IMR-90 (cell line): Measurements from ENCODE around the gene CNKSR3. TPM values are rescaled to one million over a fixed set of nuclear protein-coding genes. Genes with fewer than 3 reads are reported as not detected.

Experiments used
- ATAC-seq: fragments of 200-7000 bp; cut with Tn5 transposase; 2 replicates; pipeline ENCODE4 v1.9.1; 2020; ENCODE audit warnings: low read depth, mild to moderate bottlenecking, moderate library complexity
- BruUV-seq: library from RNA; stranded (reverse); fragments of 400-500 nt; replicated peaks from 2 replicates; lab custom pipeline; 2021; lab: Mats Ljungman, UMichigan
- CTCF ChIA-PET: fragments of 300-600 bp; formaldehyde crosslinking; extraction: SDS; loops from one replicate; lab custom pipeline; 2021; ENCODE audit warnings: antibody characterized with exemption; lab: Yijun Ruan, JAX
- POLR2A ChIA-PET: fragments of 300-600 bp; sonication (Branson Sonifier 250); formaldehyde crosslinking; loops from one replicate; lab custom pipeline; 2022; ENCODE audit warnings: antibody characterized with exemption; ENCODE audit not compliant: unreplicated experiment; lab: Charles Lee
- DNase-seq: peaks from one replicate; pipeline ENCODE4 v3.0.0; 2013
- H2AFZ ChIP-seq: replicated peaks from 2 replicates; pipeline ENCODE3; 2013; ENCODE audit warnings: low read length, mild to moderate bottlenecking; ENCODE audit not compliant: poor library complexity
- H2AK5ac ChIP-seq: 2 replicates; pipeline ENCODE4 v1.6.1; 2013; ENCODE audit warnings: low read depth, low read length, inconsistent platforms
- H2AK9ac ChIP-seq: replicated peaks from 2 replicates; pipeline ENCODE3; 2013; ENCODE audit warnings: mild to moderate bottlenecking, low read depth, low read length, moderate library complexity; ENCODE audit not compliant: poor library complexity
- H2BK120ac ChIP-seq: 2 replicates; pipeline ENCODE4 v1.6.1; 2013; ENCODE audit warnings: low read depth, low read length, inconsistent platforms
- H2BK15ac ChIP-seq: 3 replicates; pipeline ENCODE4 v1.6.1; 2013; ENCODE audit warnings: low read depth, low read length, inconsistent platforms
- H2BK20ac ChIP-seq: 2 replicates; pipeline ENCODE4 v1.6.1; 2013; ENCODE audit warnings: low read depth, mild to moderate bottlenecking, inconsistent platforms, low read length, moderate library complexity
- H2BK5ac ChIP-seq: 2 replicates; pipeline ENCODE4 v1.6.1; 2013; ENCODE audit warnings: mild to moderate bottlenecking, low read depth, low read length, inconsistent platforms; ENCODE audit not compliant: poor library complexity, severe bottlenecking
- H3K14ac ChIP-seq: replicated peaks from 2 replicates; pipeline ENCODE4 v1.6.1; 2013; ENCODE audit warnings: low read depth, low read length, inconsistent platforms
- H3K18ac ChIP-seq: 2 replicates; pipeline ENCODE4 v1.6.1; 2013; ENCODE audit warnings: low read depth, low read length, control low read depth
- H3K23ac ChIP-seq: 2 replicates; pipeline ENCODE4 v1.6.1; 2013; ENCODE audit warnings: low read depth, low read length, inconsistent platforms
- H3K27ac ChIP-seq: 2 replicates; pipeline ENCODE4 v1.5.1; 2013; ENCODE audit warnings: mild to moderate bottlenecking, control low read depth, low read length; ENCODE audit not compliant: insufficient read depth
- H3K27me3 ChIP-seq: 2 replicates; pipeline ENCODE4 v1.6.1; 2013; ENCODE audit warnings: low read length; ENCODE audit not compliant: control insufficient read depth, insufficient read depth
- H3K36me3 ChIP-seq: 2 replicates; pipeline ENCODE4 v1.6.1; 2013; ENCODE audit warnings: low read length, mixed read lengths; ENCODE audit not compliant: control insufficient read depth, insufficient read depth
- H3K4ac ChIP-seq: 2 replicates; pipeline ENCODE4 v1.6.1; 2013; ENCODE audit warnings: low read depth, low read length, inconsistent platforms
- H3K4me1 ChIP-seq: 2 replicates; pipeline ENCODE4 v1.6.1; 2013; ENCODE audit warnings: low read length, mixed read lengths; ENCODE audit not compliant: control insufficient read depth, insufficient read depth
- H3K4me2 ChIP-seq: 2 replicates; pipeline ENCODE4 v1.6.1; 2013; ENCODE audit warnings: low read depth, mild to moderate bottlenecking, control low read depth, low read length, moderate library complexity
- H3K4me3 ChIP-seq: 2 replicates; pipeline ENCODE4 v1.5.1; 2013; ENCODE audit warnings: low read depth, mild to moderate bottlenecking, control low read depth, low read length, moderate library complexity; ENCODE audit not compliant: insufficient read depth
- H3K56ac ChIP-seq: 2 replicates; pipeline ENCODE4 v1.6.1; 2013; ENCODE audit warnings: low read length, inconsistent platforms; ENCODE audit not compliant: insufficient read depth; ENCODE audit errors: extremely low read depth
- H3K79me1 ChIP-seq, 2 experiments: 2 replicates each; pipeline ENCODE4 v1.6.1; 2013; ENCODE audit warnings: low read length in 2 of 2, inconsistent platforms in 1 of 2, low read depth in 1 of 2
- H3K9ac ChIP-seq: 2 replicates; pipeline ENCODE4 v1.6.1; 2013; ENCODE audit warnings: low read depth, low read length, control low read depth
- H3K9me1 ChIP-seq: 2 replicates; pipeline ENCODE4 v1.6.1; 2013; ENCODE audit warnings: low read length, inconsistent platforms; ENCODE audit not compliant: insufficient read depth
- H3K9me3 ChIP-seq: 2 replicates; pipeline ENCODE4 v1.6.1; 2013; ENCODE audit warnings: low read length; ENCODE audit not compliant: control insufficient read depth, insufficient read depth
- H4K20me1 ChIP-seq: 2 replicates; pipeline ENCODE4 v1.6.1; 2013; ENCODE audit warnings: low read length, inconsistent platforms; ENCODE audit not compliant: insufficient read depth
- H4K5ac ChIP-seq: 2 replicates; pipeline ENCODE4 v1.6.1; 2013; ENCODE audit warnings: mild to moderate bottlenecking, low read depth, low read length, control low read depth
- H4K8ac ChIP-seq, 2 experiments: 2 replicates each; pipeline ENCODE4 v1.6.1; 2013; ENCODE audit warnings: low read depth in 2 of 2, low read length in 2 of 2, control low read depth in 1 of 2, inconsistent platforms in 1 of 2
- H4K91ac ChIP-seq: 2 replicates; pipeline ENCODE4 v1.6.1; 2013; ENCODE audit warnings: low read depth, low read length, inconsistent platforms; ENCODE audit not compliant: insufficient read depth
- BHLHE40 ChIP-seq: fragments of 150-350 bp; IDR thresholded peaks from 2 replicates; pipeline ENCODE4 v1.6.1; 2016; ENCODE audit warnings: mild to moderate bottlenecking, low read depth, low read length
- CEBPB ChIP-seq: IDR thresholded peaks from 2 replicates; pipeline ENCODE4 v1.6.1; 2012; ENCODE audit warnings: low read depth, low read length, improper control_type of control experiment
- CHD1 ChIP-seq: IDR thresholded peaks from 2 replicates; pipeline ENCODE4 v1.6.1; 2012; ENCODE audit warnings: low read depth, low read length, improper control_type of control experiment
- FOS ChIP-seq: fragments of 150-350 bp; IDR thresholded peaks from 2 replicates; pipeline ENCODE4 v1.6.1; 2016; ENCODE audit warnings: low read depth, low read length
- MAFK ChIP-seq: IDR thresholded peaks from 2 replicates; pipeline ENCODE4 v1.6.1; 2012; ENCODE audit warnings: low read depth, low read length, improper control_type of control experiment
- MAZ ChIP-seq: IDR thresholded peaks from 2 replicates; pipeline ENCODE4 v1.6.1; 2012; ENCODE audit warnings: low read depth, mild to moderate bottlenecking, low read length, improper control_type of control experiment, moderate library complexity, borderline replicate concordance
- MXI1 ChIP-seq: IDR thresholded peaks from 2 replicates; pipeline ENCODE4 v1.6.1; 2012; ENCODE audit warnings: low read depth, mild to moderate bottlenecking, low read length, moderate library complexity, borderline replicate concordance
- NFE2L2 ChIP-seq: fragments of 150-350 bp; IDR thresholded peaks from 2 replicates; pipeline ENCODE4 v1.6.1; 2016; ENCODE audit warnings: low read depth, mild to moderate bottlenecking, low read length
- POLR2A ChIP-seq: IDR thresholded peaks from 2 replicates; pipeline ENCODE4 v1.6.1; 2012; ENCODE audit warnings: mild to moderate bottlenecking, low read depth, low read length
- RAD21 ChIP-seq: IDR thresholded peaks from 2 replicates; pipeline ENCODE4 v1.6.1; 2012; ENCODE audit warnings: low read length, improper control_type of control experiment
- RCOR1 ChIP-seq: IDR thresholded peaks from 2 replicates; pipeline ENCODE4 v1.6.1; 2012; ENCODE audit warnings: mild to moderate bottlenecking, low read length, improper control_type of control experiment; ENCODE audit not compliant: insufficient replicate concordance
- RFX5 ChIP-seq: IDR thresholded peaks from 2 replicates; pipeline ENCODE4 v1.8.0; 2012; ENCODE audit warnings: low read depth, mild to moderate bottlenecking, low read length, moderate library complexity
- SMC3 ChIP-seq: fragments of 150-350 bp; IDR thresholded peaks from 2 replicates; pipeline ENCODE4 v1.6.1; 2016; ENCODE audit warnings: low read depth, mild to moderate bottlenecking, antibody characterized with exemption, low read length, moderate library complexity
- WGBS, 2 experiments: methylation state at CpG; one replicate each; pipeline versions ENCODE4 v1.1.5 to v1.1.7; 2013; ENCODE audit warnings: missing lambda C conversion rate in 2 of 2; ENCODE audit not compliant: insufficient read length in 1 of 2; ENCODE audit errors: extremely low coverage in 2 of 2; 5-methylcytosine and 5-hydroxymethylcytosine counted together
- dilution Hi-C: fragments of 300-500 bp; cut with HindIII; formaldehyde crosslinking; loops from one replicate; pipeline ENCODE4 v1.14.3; 2018; ENCODE audit warnings: low sequenced_read_pairs; ENCODE audit not compliant: unreplicated experiment
- in situ Hi-C: fragments of 300-500 bp; cut with MboI; formaldehyde crosslinking; loops from 3 replicates; pipeline ENCODE4 v1.14.3; 2019; ENCODE audit warnings: low sequenced_read_pairs, inconsistent platforms, mixed read lengths
- intact Hi-C: fragments of 100-400 bp; cut with micrococcal nuclease; formaldehyde crosslinking; loops from 2 replicates; pipeline ENCODE4 v1.10.0; 2022
- polyA plus RNA-seq, 3 experiments: library from polyadenylated mRNA; depleted of rRNA; stranded (reverse); fragments of >200 nt; gene quantifications; 2 replicates each; pipeline ENCODE4 v1.2.3, GENCODE V29; 2012; ENCODE audit warnings: low replicate concordance in 1 of 3
- total RNA-seq: library from RNA; depleted of rRNA; stranded (reverse); fragments of >200 nt; gene quantifications from 2 replicates; pipeline ENCODE4 v1.2.3, GENCODE V29; 2012
- TF ChIP-seq, protein P1 (sequence below): fragments of 150-350 bp; IDR thresholded peaks from 2 replicates; pipeline ENCODE4 v1.6.1; 2017; ENCODE audit warnings: mild to moderate bottlenecking, antibody characterized with exemption, low read length, low read depth
- TF ChIP-seq, protein P2 (sequence below): conservative IDR thresholded peaks from 2 replicates; pipeline ENCODE4 v1.5.1; 2012; ENCODE audit warnings: mild to moderate bottlenecking, low read depth, low read length, improper control_type of control experiment
- TF ChIP-seq, protein P3 (sequence below): fragments of 150-350 bp; IDR thresholded peaks from 2 replicates; pipeline ENCODE4 v1.6.1; 2016; ENCODE audit warnings: low read depth, mild to moderate bottlenecking, low read length, moderate library complexity, borderline replicate concordance

The CNKSR3 gene
- total and polyA plus RNA-seq, 2 of the 4 experiments (the other 2 are of a cell fraction), result 6.7 to 15.8 TPM

DNA sequence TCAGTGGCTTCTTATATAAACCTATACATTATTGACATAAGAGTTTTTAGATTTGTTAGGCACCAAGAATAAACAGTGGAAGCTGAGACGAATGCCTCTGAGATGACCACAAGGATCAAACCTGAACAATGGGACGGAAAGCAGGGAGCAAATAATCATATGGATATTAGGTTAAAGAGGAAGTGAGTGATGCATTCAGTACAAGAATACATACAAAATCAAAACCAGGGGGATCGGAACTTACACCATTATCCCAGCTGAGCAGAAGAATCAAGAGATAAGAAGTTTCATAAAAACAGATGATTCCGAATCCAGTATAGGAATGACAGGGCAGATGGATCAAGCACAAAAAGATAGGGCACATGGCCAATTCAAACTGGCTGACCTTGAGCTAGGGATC, 21.9 kb upstream of the CNKSR3 start:
- no peaks in the 10 kb centered on the region for H3K27me3 ChIP-seq
- no peaks in the 10 kb centered on the region for H3K79me1 ChIP-seq
- no peak overlapping the region for H2BK120ac ChIP-seq
- BruUV-seq, result no TSS peak
- no peak overlapping the region for H4K91ac ChIP-seq
- no peak overlapping the region for H2AK9ac ChIP-seq
- intact Hi-C loops (no loop called here), in situ Hi-C loops (no loop called here), dilution Hi-C loops (no loop called here)
- no peaks in the 10 kb centered on the region for H3K9me3 ChIP-seq
- 100% methylated on average over 1 of the region's 4 CpGs; no CpG with 5 or more reads in 1 of the 2 experiments for WGBS, 2 experiments
- no peak overlapping the region for H4K8ac ChIP-seq
- no peak overlapping the region for H2AFZ ChIP-seq
- no peak overlapping the region for H3K4me3 ChIP-seq
- H3K56ac ChIP-seq, result no peak overlapping the region
- TF ChIP-seq, protein P1, sequence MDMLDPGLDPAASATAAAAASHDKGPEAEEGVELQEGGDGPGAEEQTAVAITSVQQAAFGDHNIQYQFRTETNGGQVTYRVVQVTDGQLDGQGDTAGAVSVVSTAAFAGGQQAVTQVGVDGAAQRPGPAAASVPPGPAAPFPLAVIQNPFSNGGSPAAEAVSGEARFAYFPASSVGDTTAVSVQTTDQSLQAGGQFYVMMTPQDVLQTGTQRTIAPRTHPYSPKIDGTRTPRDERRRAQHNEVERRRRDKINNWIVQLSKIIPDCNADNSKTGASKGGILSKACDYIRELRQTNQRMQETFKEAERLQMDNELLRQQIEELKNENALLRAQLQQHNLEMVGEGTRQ, result no peak
- TF ChIP-seq BHLHE40 (no peak), SMC3 (no peak), POLR2A (no peak), MAFK (no peak), RAD21 (no peak), RFX5 (no peak), NFE2L2 (no peak), MAZ (no peak), CEBPB (no peak), RCOR1 (no peak), MXI1 (no peak), FOS (no peak), CHD1 (no peak)
- TF ChIP-seq, protein P2, sequence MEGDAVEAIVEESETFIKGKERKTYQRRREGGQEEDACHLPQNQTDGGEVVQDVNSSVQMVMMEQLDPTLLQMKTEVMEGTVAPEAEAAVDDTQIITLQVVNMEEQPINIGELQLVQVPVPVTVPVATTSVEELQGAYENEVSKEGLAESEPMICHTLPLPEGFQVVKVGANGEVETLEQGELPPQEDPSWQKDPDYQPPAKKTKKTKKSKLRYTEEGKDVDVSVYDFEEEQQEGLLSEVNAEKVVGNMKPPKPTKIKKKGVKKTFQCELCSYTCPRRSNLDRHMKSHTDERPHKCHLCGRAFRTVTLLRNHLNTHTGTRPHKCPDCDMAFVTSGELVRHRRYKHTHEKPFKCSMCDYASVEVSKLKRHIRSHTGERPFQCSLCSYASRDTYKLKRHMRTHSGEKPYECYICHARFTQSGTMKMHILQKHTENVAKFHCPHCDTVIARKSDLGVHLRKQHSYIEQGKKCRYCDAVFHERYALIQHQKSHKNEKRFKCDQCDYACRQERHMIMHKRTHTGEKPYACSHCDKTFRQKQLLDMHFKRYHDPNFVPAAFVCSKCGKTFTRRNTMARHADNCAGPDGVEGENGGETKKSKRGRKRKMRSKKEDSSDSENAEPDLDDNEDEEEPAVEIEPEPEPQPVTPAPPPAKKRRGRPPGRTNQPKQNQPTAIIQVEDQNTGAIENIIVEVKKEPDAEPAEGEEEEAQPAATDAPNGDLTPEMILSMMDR, result no peak
- TF ChIP-seq, protein P3, sequence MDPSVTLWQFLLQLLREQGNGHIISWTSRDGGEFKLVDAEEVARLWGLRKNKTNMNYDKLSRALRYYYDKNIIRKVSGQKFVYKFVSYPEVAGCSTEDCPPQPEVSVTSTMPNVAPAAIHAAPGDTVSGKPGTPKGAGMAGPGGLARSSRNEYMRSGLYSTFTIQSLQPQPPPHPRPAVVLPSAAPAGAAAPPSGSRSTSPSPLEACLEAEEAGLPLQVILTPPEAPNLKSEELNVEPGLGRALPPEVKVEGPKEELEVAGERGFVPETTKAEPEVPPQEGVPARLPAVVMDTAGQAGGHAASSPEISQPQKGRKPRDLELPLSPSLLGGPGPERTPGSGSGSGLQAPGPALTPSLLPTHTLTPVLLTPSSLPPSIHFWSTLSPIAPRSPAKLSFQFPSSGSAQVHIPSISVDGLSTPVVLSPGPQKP, result no peak
- no peak overlapping the region for H4K5ac ChIP-seq
- no peak overlapping the region for H3K14ac ChIP-seq
- no peak for DNase-seq
- no peak overlapping the region for H2BK5ac ChIP-seq
- H3K4me2 ChIP-seq, result no peak overlapping the region
- CTCF ChIA-PET, result no interaction called here
- H3K36me3 ChIP-seq, result no peaks in the 10 kb centered on the region
- no peak overlapping the region for H2AK5ac ChIP-seq
- POLR2A ChIA-PET, result no interaction called here
- H3K27ac ChIP-seq, result no peak overlapping the region
- no peak overlapping the region for H2BK20ac ChIP-seq
- H3K23ac ChIP-seq, result no peak overlapping the region
- H3K4ac ChIP-seq, result no peak overlapping the region
- no peaks in the 10 kb centered on the region for H4K20me1 ChIP-seq
- no peak overlapping the region for H3K9ac ChIP-seq
- ATAC-seq, result no peak
- H3K9me1 ChIP-seq, result no peaks in the 10 kb centered on the region
- no peak overlapping the region for H2BK15ac ChIP-seq
- no peak overlapping the region for H3K18ac ChIP-seq
- no peaks in the 10 kb centered on the region; the same call in 1 of the 2 replicates for H3K4me1 ChIP-seq
